ENCODE measurements around the gene MAP3K12. TPM values are rescaled to one million over a fixed set of nuclear protein-coding genes. Genes with fewer than 3 reads are reported as not detected.

MAP3K12 gene
- polyA plus RNA-seq, 3 donors = 1.7 to 31.4 (median 2.0) TPM

- H3K27me3 Mint-ChIP-seq (ENCODE audit: low read depth in 3 of 3) = peaks cover 0 to 2% (median 1%) of the 10 kb centered on the region in 3 donors
- Histone ChIP-seq H4K20me1 (ENCODE audit: insufficient read depth, low read length) (peaks cover 77% of the 10 kb centered on the region), H3K27ac (ENCODE audit: low read depth in 1 of 2, low read length in 2 of 2) (no peak overlapping the region), H3K79me2 (ENCODE audit: insufficient read depth, low read length) (no peaks in the 10 kb centered on the region), H3K4me2 (replicated peaks; ENCODE audit: extremely low read depth, low read length, poor library complexity, severe bottlenecking) (no peak overlapping the region), H3K9me3 (replicated peaks in 1 of 2; ENCODE audit: control insufficient read depth in 1 of 2, insufficient read depth in 1 of 2, low read length in 2 of 2) (no peaks in the 10 kb centered on the region), H3K36me3 (replicated peaks in 1 of 2; ENCODE audit: control insufficient read depth in 1 of 2, insufficient read depth in 2 of 2, low read length in 2 of 2) (peaks cover 61 to 91% of the 10 kb centered on the region in 2 donors), H3K27me3 (ENCODE audit: control insufficient read depth in 2 of 2, insufficient read depth in 2 of 2, low read length in 2 of 2) (no peaks in the 10 kb centered on the region), H3K9ac (ENCODE audit: insufficient read depth, low read length, poor library complexity, severe bottlenecking) (no peak overlapping the region), H3K4me3 (replicated peaks in 1 of 3; ENCODE audit: low read depth in 2 of 3, low read length in 3 of 3) (no peak overlapping the region), H2AFZ (ENCODE audit: insufficient read depth, low read depth, low read length, poor library complexity, severe bottlenecking) (no peak overlapping the region), H3K4me1 (ENCODE audit: control insufficient read depth in 1 of 2, insufficient read depth in 2 of 2, low read length in 2 of 2) (no peaks in the 10 kb centered on the region)
- H3K27ac Mint-ChIP-seq = peak overlapping the region in 3 of 7 donors; percentile 21 to 68 (median 34)
- no peak overlapping the region for H3K4me3 Mint-ChIP-seq
- 100% methylated on average over 2 of the region's 4 CpGs for WGBS (ENCODE audit: insufficient coverage)
- H3K36me3 Mint-ChIP-seq = peaks cover 51 to 54% of the 10 kb centered on the region in 2 donors
- no peaks in the 10 kb centered on the region for H3K4me1 Mint-ChIP-seq
- intact Hi-C loops (cut with micrococcal nuclease) = no loop called here
- H3K9me3 Mint-ChIP-seq = peaks cover 0 to 1% (median 0%) of the 10 kb centered on the region in 7 donors
- TF ChIP-seq CTCF (IDR thresholded peaks at IDR 0.05) = no peak
- DNase-seq = no peak
Observed at GRCh38 chr12:53483979-53484377, 15.3 kb downstream of the MAP3K12 start.

- H4K20me1 ChIP-seq (ENCODE audit: insufficient read depth, low read length) = peaks cover 83% of the 10 kb centered on the region
- no peak overlapping the region for H2AFZ ChIP-seq (ENCODE audit: insufficient read depth, low read depth, low read length, poor library complexity, severe bottlenecking)
- H3K79me2 ChIP-seq (ENCODE audit: insufficient read depth, low read length) = peaks cover 1% of the 10 kb centered on the region
- H3K4me3 Mint-ChIP-seq = no peak overlapping the region
- no peak for TF ChIP-seq CTCF (IDR thresholded peaks at IDR 0.05)
- WGBS (ENCODE audit: insufficient coverage) = 98% methylated on average over 4 of the region's 9 CpGs
- H3K4me2 ChIP-seq (replicated peaks; ENCODE audit: extremely low read depth, low read length, poor library complexity, severe bottlenecking) = no peak overlapping the region
- no peaks in the 10 kb centered on the region for H3K4me1 ChIP-seq (ENCODE audit: control insufficient read depth in 1 of 2, insufficient read depth in 2 of 2, low read length in 2 of 2)
- H3K27me3 Mint-ChIP-seq (ENCODE audit: low read depth in 3 of 3) = peaks cover 0 to 2% (median 1%) of the 10 kb centered on the region in 3 donors
- peaks cover 67 to 97% of the 10 kb centered on the region in 2 donors for H3K36me3 ChIP-seq (replicated peaks in 1 of 2; ENCODE audit: control insufficient read depth in 1 of 2, insufficient read depth in 2 of 2, low read length in 2 of 2)
- H3K9ac ChIP-seq (ENCODE audit: insufficient read depth, low read length, poor library complexity, severe bottlenecking) = no peak overlapping the region
- H3K9me3 ChIP-seq (replicated peaks in 1 of 2; ENCODE audit: control insufficient read depth in 1 of 2, insufficient read depth in 1 of 2, low read length in 2 of 2) = no peaks in the 10 kb centered on the region
- H3K4me1 Mint-ChIP-seq = no peaks in the 10 kb centered on the region
- H3K9me3 Mint-ChIP-seq = peaks cover 0 to 1% (median 0%) of the 10 kb centered on the region in 7 donors
- DNase-seq = no peak
- H3K36me3 Mint-ChIP-seq = peaks cover 56 to 57% of the 10 kb centered on the region in 2 donors
- H3K4me3 ChIP-seq (replicated peaks in 1 of 3; ENCODE audit: low read depth in 2 of 3, low read length in 3 of 3) = no peak overlapping the region
- intact Hi-C loops (cut with micrococcal nuclease) = no loop called here
- H3K27ac ChIP-seq (ENCODE audit: low read depth in 1 of 2, low read length in 2 of 2) = peak overlapping the region in 1 of 2 donors; percentile 26
- peak overlapping the region in 2 of 7 donors; percentile 23 to 68 for H3K27ac Mint-ChIP-seq
- H3K27me3 ChIP-seq (ENCODE audit: control insufficient read depth in 2 of 2, insufficient read depth in 2 of 2, low read length in 2 of 2) = no peaks in the 10 kb centered on the region
Observed at GRCh38 chr12:53483225-53483978, 15.9 kb downstream of the MAP3K12 start.
